GM19328 (cell line): ENCODE data around the gene PHF3.

Source experiments
- ATAC-seq: cut with Tn5 transposase; IDR thresholded peaks from one replicate; pipeline ENCODE4 v1.9.1; 2021; ENCODE audit warnings: mild to moderate bottlenecking, moderate library complexity; ENCODE audit not compliant: unreplicated experiment

The PHF3 gene

GRCh38 chr6:63635588-63636517 lies at the start of gene PHF3:
Gene PHF3, plus strand, starts transcription at chr6:63635802. Its CDS starts 10,750 bp downstream, at chr6:63646552.
- ATAC-seq: peak; percentile 87

- no peak for ATAC-seq
Measured at GRCh38 chr6:63589952-63590411, 45.6 kb upstream of the PHF3 start.

- no peak for ATAC-seq
Measured at GRCh38 chr6:63592886-63593285, 42.7 kb upstream of the PHF3 start.

- no peak for ATAC-seq
Measured at GRCh38 chr6:63597141-63598048, 38.2 kb upstream of the PHF3 start.

- peak; percentile 99 for ATAC-seq
Measured at GRCh38 chr6:63598049-63599036, 37.3 kb upstream of the PHF3 start.

- no peak for ATAC-seq
Measured at GRCh38 chr6:63599243-63599642, 36.4 kb upstream of the PHF3 start.

GRCh38 chr6:63600136-63600535 lies 35.5 kb upstream of the PHF3 start:
- ATAC-seq: no peak

- ATAC-seq: no peak
Measured at GRCh38 chr6:63609231-63609630, 26.4 kb upstream of the PHF3 start.

- ATAC-seq: no peak
Measured at GRCh38 chr6:63610944-63611343, 24.7 kb upstream of the PHF3 start.

GRCh38 chr6:63611560-63611959 lies 24.0 kb upstream of the PHF3 start:
- no peak for ATAC-seq

GRCh38 chr6:63615590-63615989 lies 20.0 kb upstream of the PHF3 start:
- ATAC-seq: no peak

- ATAC-seq: no peak
Measured at GRCh38 chr6:63624091-63624490, 11.5 kb upstream of the PHF3 start.

GRCh38 chr6:63630466-63630865 lies 5.1 kb upstream of the PHF3 start:
- no peak for ATAC-seq

GRCh38 chr6:63634630-63635029 lies 972 bp upstream of the PHF3 start:
- ATAC-seq: no peak

- ATAC-seq: peak; percentile 23
Measured at GRCh38 chr6:63635215-63635587, 401 bp upstream of the PHF3 start.

- no peak for ATAC-seq
Measured at GRCh38 chr6:63636518-63637021, 968 bp downstream of the PHF3 start.

- no peak for ATAC-seq
Measured at GRCh38 chr6:63637865-63638445, 2.4 kb downstream of the PHF3 start.

- ATAC-seq: no peak
Measured at GRCh38 chr6:63640062-63640461, 4.5 kb downstream of the PHF3 start.

- ATAC-seq: no peak
Measured at GRCh38 chr6:63643862-63644261, 8.3 kb downstream of the PHF3 start.
